Osteocyte (in vitro differentiated cells): ENCODE measurements around the gene NTN1. TPM values are rescaled to one million over a fixed set of nuclear protein-coding genes. Genes with fewer than 3 reads are reported as not detected.

Experiments
- DNase-seq: peaks from one replicate; pipeline ENCODE4 v3.0.0; 2021; ENCODE audit warnings: mixed read lengths; ENCODE audit not compliant: unreplicated experiment; ENCODE audit errors: extremely low spot score
- H3K27ac Mint-ChIP-seq: one replicate; pipeline ENCODE4 v1.8.0; 2021; ENCODE audit warnings: mild to moderate bottlenecking, mixed read lengths; ENCODE audit not compliant: unreplicated experiment
- H3K27me3 Mint-ChIP-seq: one replicate; pipeline ENCODE4 v1.8.0; 2021; ENCODE audit warnings: mixed read lengths; ENCODE audit not compliant: unreplicated experiment
- H3K36me3 Mint-ChIP-seq: one replicate; pipeline ENCODE4 v1.8.0; 2021; ENCODE audit warnings: mixed read lengths; ENCODE audit not compliant: unreplicated experiment
- H3K4me1 Mint-ChIP-seq: one replicate; pipeline ENCODE4 v1.8.0; 2021; ENCODE audit warnings: mixed read lengths; ENCODE audit not compliant: unreplicated experiment
- H3K4me3 Mint-ChIP-seq: one replicate; pipeline ENCODE4 v1.8.0; 2021; ENCODE audit warnings: mild to moderate bottlenecking, moderate library complexity, mixed read lengths; ENCODE audit not compliant: unreplicated experiment
- H3K9me3 Mint-ChIP-seq: one replicate; pipeline ENCODE4 v1.8.0; 2021; ENCODE audit warnings: mixed read lengths; ENCODE audit not compliant: unreplicated experiment
- CTCF ChIP-seq: fragments of 200-600 bp; sonication (generic); IDR thresholded peaks from 2 replicates; pipeline ENCODE4 v1.5.0; 2021; ENCODE audit warnings: antibody characterized with exemption, mild to moderate bottlenecking, moderate library complexity
- total RNA-seq: library from RNA; stranded (reverse); gene quantifications from 2 replicates; pipeline ENCODE4 v1.2.1, GENCODE V29; 2021

Gene NTN1
- total RNA-seq, 1 donor from 2014 or later: 21.4 TPM

DNA sequence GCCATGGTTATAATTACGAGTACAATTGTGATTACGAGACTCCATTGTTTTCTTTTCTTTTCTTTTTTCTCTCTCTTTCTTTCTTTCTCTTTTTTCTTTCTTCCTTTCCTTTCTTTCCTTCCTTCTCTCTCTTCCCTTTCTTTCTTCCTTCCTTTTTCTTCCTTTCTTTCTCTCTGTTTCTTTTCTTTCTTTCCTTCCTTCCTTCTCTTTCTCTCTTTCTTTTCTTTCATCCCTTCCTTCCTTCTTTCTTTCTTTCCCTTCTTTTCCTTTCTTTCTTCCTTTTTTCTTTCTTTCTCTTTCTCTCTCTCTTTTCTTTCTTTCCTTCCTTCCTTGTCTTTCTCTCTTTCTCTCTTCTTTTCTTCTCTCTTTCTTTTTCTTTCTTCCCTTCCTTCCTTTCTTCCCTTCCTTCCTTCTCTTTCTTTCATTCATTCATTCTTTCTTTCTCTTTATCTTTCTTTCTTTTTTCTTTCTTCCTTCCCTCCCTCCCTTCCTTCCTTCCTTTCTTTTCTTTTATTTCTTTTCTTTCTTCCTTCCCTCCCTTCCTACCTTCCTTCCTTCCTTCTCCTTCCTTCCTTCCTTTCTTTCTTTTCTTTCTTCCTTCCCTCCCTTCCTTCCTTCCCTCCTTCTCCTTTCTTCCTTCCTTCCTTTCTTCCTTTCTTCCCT is 14.1 kb upstream of the NTN1 start:
- Mint-ChIP-seq H3K27me3 (peaks cover 62% of the 10 kb centered on the region), H3K4me3 (no peak overlapping the region), H3K27ac (no peak overlapping the region), H3K4me1 (peaks cover 8% of the 10 kb centered on the region), H3K36me3 (no peaks in the 10 kb centered on the region), H3K9me3 (no peaks in the 10 kb centered on the region)
- no peak for DNase-seq
- TF ChIP-seq CTCF: no peak

DNA sequence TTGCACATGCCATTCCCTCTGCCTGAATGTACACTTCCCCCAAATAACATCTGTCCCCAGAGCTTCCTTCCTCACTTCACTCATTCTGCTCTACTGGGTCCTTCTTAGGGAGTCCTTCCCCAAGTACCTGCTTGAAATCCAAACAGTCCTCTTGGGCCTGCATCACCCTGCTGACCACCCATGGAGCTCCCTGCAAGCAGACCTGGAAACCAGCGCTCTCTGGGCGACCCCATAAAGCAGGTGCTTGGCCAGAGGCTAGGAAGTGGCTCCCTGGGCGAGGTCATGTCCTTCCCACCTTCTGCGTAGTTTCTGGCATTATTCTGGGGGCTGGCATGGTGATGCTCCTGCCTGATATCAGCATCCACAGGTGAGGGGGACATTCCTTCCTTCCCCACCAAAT is 12.2 kb upstream of the NTN1 start:
- no peaks in the 10 kb centered on the region for H3K36me3 Mint-ChIP-seq
- H3K9me3 Mint-ChIP-seq: no peaks in the 10 kb centered on the region
- H3K27me3 Mint-ChIP-seq: peaks cover 66% of the 10 kb centered on the region
- no peaks in the 10 kb centered on the region for H3K4me1 Mint-ChIP-seq
- no peak overlapping the region for H3K27ac Mint-ChIP-seq
- no peak overlapping the region for H3K4me3 Mint-ChIP-seq
- TF ChIP-seq CTCF: no peak
- DNase-seq: no peak

DNA sequence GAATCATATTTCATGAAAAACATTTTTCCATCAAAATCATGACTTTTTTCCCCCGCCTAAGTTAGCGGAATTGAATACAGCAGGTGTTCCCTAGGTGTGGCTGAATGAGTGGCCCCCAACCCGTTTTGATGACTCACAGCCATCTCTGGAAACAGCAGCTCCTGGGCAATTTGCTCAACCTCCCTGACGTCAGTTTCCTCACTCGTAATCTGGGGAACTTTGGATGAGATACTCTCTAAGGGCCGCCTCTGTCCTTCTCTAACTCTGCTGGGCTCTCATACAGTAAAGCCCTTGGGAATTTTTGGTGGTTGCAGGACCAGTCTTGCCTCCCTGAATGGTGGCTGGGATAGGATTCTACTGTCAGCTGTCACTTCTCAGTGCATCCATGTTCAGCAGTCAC is 11.6 kb upstream of the NTN1 start:
- TF ChIP-seq CTCF: no peak
- H3K27ac Mint-ChIP-seq: no peak overlapping the region
- no peaks in the 10 kb centered on the region for H3K36me3 Mint-ChIP-seq
- DNase-seq: no peak
- H3K9me3 Mint-ChIP-seq: no peaks in the 10 kb centered on the region
- no peaks in the 10 kb centered on the region for H3K4me1 Mint-ChIP-seq
- no peak overlapping the region for H3K4me3 Mint-ChIP-seq
- peaks cover 68% of the 10 kb centered on the region for H3K27me3 Mint-ChIP-seq

DNA sequence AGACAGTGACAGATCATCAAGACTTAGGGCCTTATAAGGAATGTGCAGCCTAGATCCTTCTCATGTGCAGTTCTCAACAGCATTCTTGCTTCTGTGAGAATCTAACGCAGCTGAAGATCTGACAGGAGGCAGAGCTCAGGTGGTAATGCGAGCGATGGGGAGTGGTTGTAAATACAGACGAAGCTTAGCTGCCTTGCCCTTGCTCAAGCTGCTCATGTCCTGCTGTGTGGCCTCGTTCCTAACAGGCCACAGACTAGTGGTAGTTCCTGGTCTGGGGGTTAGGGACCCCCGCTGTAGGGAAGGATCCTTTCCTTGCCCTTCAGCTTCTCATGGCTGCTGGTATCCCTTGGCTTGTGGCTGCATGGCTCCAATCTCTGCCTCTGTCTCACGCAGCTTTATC is 10.3 kb upstream of the NTN1 start:
- Mint-ChIP-seq H3K9me3 (no peaks in the 10 kb centered on the region), H3K36me3 (no peaks in the 10 kb centered on the region), H3K4me3 (no peak overlapping the region), H3K27ac (no peak overlapping the region), H3K27me3 (peaks cover 60% of the 10 kb centered on the region), H3K4me1 (no peaks in the 10 kb centered on the region)
- DNase-seq: no peak
- no peak for TF ChIP-seq CTCF

DNA sequence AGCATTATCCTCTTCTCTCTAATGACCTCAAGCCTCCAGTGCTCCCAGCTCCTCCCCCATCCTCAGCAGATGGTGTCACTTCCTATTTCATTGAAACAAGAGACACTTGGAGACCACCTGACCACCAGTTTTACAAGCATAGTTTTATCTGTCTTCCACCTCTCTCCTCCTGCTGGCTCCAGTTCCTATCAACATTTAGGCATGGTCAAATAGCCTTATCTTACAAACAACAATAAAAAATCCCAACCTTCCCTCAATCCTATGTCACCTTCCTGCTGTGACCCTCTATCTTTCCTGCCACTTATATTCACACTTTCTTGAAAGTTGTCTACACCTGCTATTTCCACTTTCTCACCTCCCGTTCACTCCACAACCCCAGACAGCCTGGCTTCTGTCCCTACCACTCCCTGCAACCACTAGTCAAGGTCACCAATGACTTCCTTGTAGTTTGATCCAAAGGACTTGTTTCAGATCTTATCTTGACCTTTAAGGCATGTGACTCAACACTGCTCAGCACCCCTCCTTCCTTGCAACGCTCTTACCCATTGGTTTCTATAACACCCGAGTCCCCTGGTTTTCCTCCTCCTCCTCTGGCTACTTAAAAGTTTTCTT is 4.3 kb upstream of the NTN1 start:
- Mint-ChIP-seq H3K4me3 (no peak overlapping the region), H3K9me3 (no peaks in the 10 kb centered on the region), H3K27ac (no peak overlapping the region), H3K27me3 (peaks cover 33% of the 10 kb centered on the region), H3K36me3 (no peaks in the 10 kb centered on the region), H3K4me1 (no peaks in the 10 kb centered on the region)
- TF ChIP-seq CTCF: no peak
- DNase-seq: no peak
